ENCODE results near the gene TRIM72. TPM values are rescaled to one million over a fixed set of nuclear protein-coding genes. Genes with fewer than 3 reads are reported as not detected.
"Not testable (repeated sequence)": the region's sequence is repeated elsewhere in the genome, so short reads cannot be mapped to it uniquely, and the experiment has no call there.

TRIM72 gene
- total RNA-seq, 1 experiment from 2014 or later, result under 0.01 TPM

- DNase-seq (ENCODE audit: low spot score), result no peak
These were observed 42.5 kb downstream of the TRIM72 start for GRCh38 chr16:31256466-31256865.

GRCh38 chr16:31258366-31258765, 44.4 kb downstream of the TRIM72 start:
- no peak for DNase-seq (ENCODE audit: low spot score)

DNA sequence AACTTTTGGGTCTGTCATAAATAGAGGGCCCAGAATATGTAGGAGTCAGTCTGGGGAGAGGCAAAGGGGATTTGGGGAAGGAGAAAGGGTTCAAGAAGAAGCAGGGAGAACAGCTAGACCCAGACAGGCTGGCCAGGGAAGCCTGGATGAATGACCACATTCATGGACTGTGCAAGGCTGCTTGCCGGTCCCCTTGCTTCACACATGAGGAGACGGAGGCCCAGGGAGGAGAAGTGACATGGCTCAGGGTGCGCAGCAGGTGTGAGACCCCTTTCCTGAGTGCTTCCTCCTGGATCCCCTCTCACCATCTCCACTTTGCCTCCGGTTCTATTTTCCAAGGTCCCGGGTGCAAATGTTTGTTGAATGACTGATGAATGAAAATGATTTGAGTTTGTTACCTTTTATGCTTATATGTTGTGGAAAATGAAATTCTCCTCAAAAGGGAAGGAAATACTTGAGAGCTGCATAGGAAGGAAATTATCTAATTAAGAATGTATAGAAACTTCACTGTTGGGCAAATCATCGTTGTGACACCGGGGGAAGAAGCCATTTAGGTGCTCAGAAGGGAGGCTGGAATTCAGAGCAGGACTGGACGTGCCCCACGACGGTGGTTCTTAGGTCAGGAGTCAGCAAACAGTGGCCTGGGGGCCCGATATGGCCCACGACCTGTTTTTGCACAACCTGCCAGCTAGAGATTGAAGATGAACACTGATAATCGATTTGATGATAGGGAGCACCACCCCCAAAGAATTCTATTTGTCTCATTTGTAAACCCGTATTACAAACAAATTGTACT, 46.4 kb downstream of the TRIM72 start:
- DNase-seq (ENCODE audit: low spot score), result no peak

- no peak for DNase-seq (ENCODE audit: low spot score)
These were observed 48.2 kb downstream of the TRIM72 start for GRCh38 chr16:31262084-31262483.

- DNase-seq (ENCODE audit: low spot score), result peak; percentile 95
These were observed 51.7 kb downstream of the TRIM72 start for GRCh38 chr16:31265329-31266245.

- peak; percentile 72 for DNase-seq (ENCODE audit: low spot score)
These were observed 53.6 kb downstream of the TRIM72 start for GRCh38 chr16:31267332-31268032.

- no peak for DNase-seq (ENCODE audit: low spot score)
These were observed 54.1 kb downstream of the TRIM72 start for GRCh38 chr16:31268033-31268365.

- no peak for DNase-seq (ENCODE audit: low spot score)
These were observed 55.0 kb downstream of the TRIM72 start for GRCh38 chr16:31268891-31269290.

DNA sequence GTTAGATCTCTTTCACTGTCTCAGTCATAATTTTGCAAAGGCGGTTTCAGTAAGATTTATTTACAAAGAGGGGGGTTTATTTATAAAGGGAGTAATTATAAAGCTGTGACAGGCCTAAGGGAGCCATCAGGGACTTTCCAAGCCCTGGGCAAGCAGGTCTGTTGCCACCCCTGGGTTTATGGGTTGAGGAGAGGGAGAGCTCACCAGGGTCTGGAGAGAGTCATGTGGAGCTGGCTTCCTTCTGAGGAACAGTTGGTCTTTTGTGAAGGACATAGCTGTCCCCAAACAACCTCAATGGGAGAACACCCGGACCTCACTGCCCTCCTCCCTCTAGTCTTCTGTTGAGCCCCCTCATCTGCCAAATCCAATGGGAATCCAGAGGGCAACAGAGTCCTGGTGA, 55.6 kb downstream of the TRIM72 start:
- DNase-seq (ENCODE audit: low spot score), result no peak

GRCh38 chr16:31269973-31270372, 56.1 kb downstream of the TRIM72 start:
- DNase-seq (ENCODE audit: low spot score), result not testable (repeated sequence)

GRCh38 chr16:31270795-31271194, 56.9 kb downstream of the TRIM72 start:
- DNase-seq (ENCODE audit: low spot score), result no peak

DNA sequence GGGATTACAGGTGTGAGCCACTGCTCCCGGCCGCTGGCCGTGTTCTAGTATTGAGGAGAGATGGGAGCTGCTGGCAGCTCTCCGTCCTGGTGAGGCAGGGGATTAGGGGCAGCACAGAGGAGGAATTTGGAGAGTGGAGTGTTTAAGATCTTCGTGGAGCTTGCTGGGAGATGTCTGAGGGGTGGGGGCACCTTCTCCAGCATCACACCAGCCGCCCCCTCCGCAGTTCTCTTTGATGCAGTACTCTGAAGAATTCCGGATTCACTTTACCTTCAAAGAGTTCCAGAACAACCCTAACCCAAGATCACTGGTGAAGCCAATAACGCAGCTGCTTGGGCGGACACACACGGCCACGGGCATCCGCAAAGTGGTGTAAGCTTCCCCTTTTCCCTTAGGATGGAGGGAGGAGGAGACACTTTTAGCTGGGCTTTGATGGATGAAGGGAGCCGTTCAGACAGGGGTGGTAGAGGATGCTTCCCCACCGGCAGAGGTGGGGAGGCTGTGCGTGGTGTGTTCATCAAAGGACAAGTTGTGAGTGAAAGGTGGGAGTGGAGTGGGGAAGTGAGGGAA, 57.8 kb downstream of the TRIM72 start:
- DNase-seq (ENCODE audit: low spot score), result no peak

GRCh38 chr16:31273187-31273586, 59.3 kb downstream of the TRIM72 start:
- DNase-seq (ENCODE audit: low spot score), result no peak

DNA sequence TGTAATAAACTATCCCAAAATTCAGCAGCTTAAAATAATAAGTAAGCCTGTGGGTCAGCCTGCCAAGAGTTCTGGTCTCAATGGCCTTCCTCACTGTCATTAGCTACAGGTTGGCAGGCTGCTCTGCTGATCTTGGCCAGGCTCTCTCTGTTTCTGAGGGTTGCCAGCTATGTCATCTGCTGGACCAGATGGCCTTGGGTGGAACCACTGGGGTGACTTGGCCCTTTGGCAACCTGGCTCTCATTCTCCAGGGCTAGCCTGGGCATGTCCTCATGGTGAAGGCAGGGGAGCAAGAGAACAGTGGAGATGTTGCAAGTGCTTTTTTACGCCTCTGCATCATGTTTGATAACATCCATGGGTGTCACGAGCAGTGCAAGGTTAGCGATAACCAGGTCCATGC, 59.8 kb downstream of the TRIM72 start:
- DNase-seq (ENCODE audit: low spot score), result no peak

- no peak for DNase-seq (ENCODE audit: low spot score)
These were observed 61.2 kb downstream of the TRIM72 start for GRCh38 chr16:31274831-31275816.

GRCh38 chr16:31276600-31276999, 62.7 kb downstream of the TRIM72 start:
- DNase-seq (ENCODE audit: low spot score), result no peak

DNA sequence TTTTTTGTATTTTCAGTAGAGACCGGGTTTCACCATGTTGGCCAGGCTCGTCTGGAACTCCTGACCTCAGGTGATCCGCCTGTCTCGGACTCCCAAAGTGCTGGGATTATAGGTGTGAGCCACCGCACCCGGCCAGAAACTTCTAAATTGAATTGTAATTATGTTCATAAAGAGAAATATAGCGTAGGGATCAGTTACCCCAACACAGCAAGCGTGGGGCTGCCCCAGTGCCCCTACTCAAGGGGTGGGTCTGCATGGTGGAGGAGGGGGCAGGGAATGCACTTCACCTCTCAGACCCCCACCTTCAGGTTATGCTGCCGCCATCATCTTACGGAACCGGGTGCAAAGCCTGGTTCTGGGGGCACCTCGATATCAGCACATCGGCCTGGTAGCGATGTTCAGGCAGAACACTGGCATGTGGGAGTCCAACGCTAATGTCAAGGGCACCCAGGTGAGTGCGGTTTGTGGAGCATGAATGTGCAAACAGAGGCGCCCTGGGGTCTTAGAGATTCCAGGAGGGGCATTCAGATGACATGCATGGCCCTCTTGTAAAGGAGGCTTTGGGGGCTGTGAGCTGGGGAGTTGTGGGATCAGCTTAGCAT, 63.8 kb downstream of the TRIM72 start:
- no peak for DNase-seq (ENCODE audit: low spot score)

DNA sequence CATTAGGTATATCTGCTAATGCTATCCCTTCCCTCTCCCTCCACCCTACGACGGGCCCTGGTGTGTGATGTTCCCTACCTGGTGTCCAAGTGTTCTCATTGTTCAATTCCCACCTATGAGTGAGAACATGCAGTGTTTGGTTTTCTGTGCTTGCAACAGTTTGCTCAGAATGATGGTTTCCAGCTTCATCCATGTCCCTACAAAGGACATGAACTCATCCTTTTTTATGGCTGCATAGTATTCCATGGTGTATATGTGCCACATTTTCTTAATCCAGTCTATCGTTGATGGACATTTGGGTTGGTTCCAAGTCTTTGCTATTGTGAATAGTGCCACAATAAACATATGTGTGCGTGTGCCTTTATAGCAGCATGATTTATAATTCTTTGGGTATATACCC, 64.9 kb downstream of the TRIM72 start:
- not testable (repeated sequence) for DNase-seq (ENCODE audit: low spot score)
